Mesothelial cell of epicardium (in vitro differentiated cells): ENCODE measurements around the gene CCDC149. TPM values are rescaled to one million over a fixed set of nuclear protein-coding genes. Genes with fewer than 3 reads are reported as not detected.

ENCODE experiments used
- DNase-seq, 2 experiments: peaks; one replicate each; pipeline ENCODE4 v3.0.0; 2021; ENCODE audit warnings: low spot score in 2 of 2; ENCODE audit not compliant: unreplicated experiment in 2 of 2
- H3K27ac Mint-ChIP-seq: 2 replicates; pipeline ENCODE4 v1.8.0; 2021; ENCODE audit warnings: mixed read lengths
- H3K27me3 Mint-ChIP-seq: 2 replicates; pipeline ENCODE4 v1.8.0; 2021; ENCODE audit warnings: low read depth, mixed read lengths
- H3K36me3 Mint-ChIP-seq: 2 replicates; pipeline ENCODE4 v1.8.0; 2021; ENCODE audit warnings: mixed read lengths
- H3K4me1 Mint-ChIP-seq: 2 replicates; pipeline ENCODE4 v1.8.0; 2021; ENCODE audit warnings: mixed read lengths
- H3K4me3 Mint-ChIP-seq: 2 replicates; pipeline ENCODE4 v1.8.0; 2021; ENCODE audit warnings: mild to moderate bottlenecking, moderate library complexity, mixed read lengths
- H3K9me3 Mint-ChIP-seq: 2 replicates; pipeline ENCODE4 v1.8.0; 2021; ENCODE audit warnings: mixed read lengths
- total RNA-seq: library from RNA; stranded (reverse); gene quantifications from 3 replicates; pipeline ENCODE4 v1.2.1, GENCODE V29; 2021
- TF ChIP-seq, protein P1 (sequence below): fragments of 200-600 bp; sonication (generic); IDR thresholded peaks from one replicate; pipeline ENCODE4 v1.5.0; 2021; ENCODE audit warnings: antibody characterized with exemption; ENCODE audit not compliant: unreplicated experiment

Gene CCDC149
- total RNA-seq, 1 donor from 2014 or later: 16.2 TPM

GRCh38 chr4:24802648-24803047, 110.2 kb downstream of the CCDC149 start:
- TF ChIP-seq, protein P1, sequence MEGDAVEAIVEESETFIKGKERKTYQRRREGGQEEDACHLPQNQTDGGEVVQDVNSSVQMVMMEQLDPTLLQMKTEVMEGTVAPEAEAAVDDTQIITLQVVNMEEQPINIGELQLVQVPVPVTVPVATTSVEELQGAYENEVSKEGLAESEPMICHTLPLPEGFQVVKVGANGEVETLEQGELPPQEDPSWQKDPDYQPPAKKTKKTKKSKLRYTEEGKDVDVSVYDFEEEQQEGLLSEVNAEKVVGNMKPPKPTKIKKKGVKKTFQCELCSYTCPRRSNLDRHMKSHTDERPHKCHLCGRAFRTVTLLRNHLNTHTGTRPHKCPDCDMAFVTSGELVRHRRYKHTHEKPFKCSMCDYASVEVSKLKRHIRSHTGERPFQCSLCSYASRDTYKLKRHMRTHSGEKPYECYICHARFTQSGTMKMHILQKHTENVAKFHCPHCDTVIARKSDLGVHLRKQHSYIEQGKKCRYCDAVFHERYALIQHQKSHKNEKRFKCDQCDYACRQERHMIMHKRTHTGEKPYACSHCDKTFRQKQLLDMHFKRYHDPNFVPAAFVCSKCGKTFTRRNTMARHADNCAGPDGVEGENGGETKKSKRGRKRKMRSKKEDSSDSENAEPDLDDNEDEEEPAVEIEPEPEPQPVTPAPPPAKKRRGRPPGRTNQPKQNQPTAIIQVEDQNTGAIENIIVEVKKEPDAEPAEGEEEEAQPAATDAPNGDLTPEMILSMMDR: no peak
- Mint-ChIP-seq H3K4me1 (peaks cover 12% of the 10 kb centered on the region), H3K9me3 (no peaks in the 10 kb centered on the region), H3K27me3 (peaks cover 49% of the 10 kb centered on the region), H3K36me3 (peaks cover under 1% of the 10 kb centered on the region), H3K4me3 (no peak overlapping the region), H3K27ac (no peak overlapping the region)
- no peak for DNase-seq

DNA sequence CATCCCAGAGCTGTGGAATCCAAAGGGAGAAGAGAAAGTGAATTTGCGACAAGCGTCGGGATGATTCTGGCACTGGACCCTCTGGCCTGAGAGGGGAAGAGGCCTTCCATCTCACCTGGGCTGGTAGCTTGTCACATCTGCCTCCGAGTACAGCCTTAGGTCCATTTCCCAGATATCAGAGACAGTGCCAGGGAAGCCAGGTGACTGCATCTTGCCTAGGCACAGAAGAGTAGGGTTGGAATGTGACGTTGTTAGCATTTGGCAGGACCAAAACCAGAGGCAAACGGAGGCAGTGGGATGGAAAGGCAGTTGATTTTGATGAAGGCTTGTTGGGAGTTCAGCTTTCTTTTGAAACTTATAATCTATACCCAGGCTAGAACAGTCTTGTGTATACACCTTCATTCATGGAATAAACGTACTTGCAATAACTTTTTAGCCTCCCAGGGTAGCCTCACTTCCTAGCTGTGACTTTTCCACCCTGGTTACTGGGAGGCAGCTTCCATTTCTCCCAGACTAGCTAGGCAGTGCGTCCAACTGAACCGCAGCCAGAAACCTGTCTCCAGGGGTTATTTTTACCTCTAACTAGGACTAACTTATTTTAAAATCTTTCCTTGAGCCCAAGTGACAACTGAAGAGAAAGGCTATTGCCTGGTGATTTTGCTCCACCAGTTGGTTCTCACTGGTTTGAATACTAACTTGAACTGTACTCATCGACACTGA, 111.5 kb downstream of the CCDC149 start:
- Mint-ChIP-seq H3K27ac (no peak overlapping the region), H3K9me3 (no peaks in the 10 kb centered on the region), H3K4me1 (peaks cover 12% of the 10 kb centered on the region), H3K27me3 (peaks cover 58% of the 10 kb centered on the region), H3K4me3 (peak overlapping the region; percentile 52), H3K36me3 (no peaks in the 10 kb centered on the region)
- TF ChIP-seq, protein P1: no peak
- no peak for DNase-seq

DNA sequence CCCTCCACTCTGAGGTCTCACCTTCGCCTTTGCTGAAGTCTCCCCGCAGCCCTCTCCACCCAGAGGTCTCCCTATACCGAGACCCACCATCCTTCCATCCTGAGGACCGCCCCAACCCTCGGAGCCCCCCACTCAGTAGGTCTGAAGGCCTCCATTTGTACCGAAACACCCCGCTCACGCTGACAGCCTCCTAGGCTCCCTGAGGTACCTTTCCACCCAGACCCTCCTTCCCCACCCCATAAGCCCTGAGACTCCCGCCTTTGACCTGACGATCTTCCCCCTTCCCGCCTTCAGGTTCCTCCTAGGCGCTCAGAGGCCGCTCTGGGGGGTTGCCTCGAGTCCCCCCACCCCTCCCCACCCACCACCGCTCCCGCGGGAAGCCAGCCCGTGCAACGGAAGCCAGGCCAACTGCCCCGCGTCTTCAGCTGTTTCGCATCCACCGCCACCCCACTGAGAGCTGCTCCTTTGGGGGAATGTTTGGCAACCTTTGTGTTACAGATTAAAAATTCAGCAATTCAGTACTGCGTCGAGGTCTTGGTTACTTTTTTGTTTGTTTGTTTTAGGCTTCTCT, 112.4 kb downstream of the CCDC149 start:
- Mint-ChIP-seq H3K36me3 (no peaks in the 10 kb centered on the region), H3K27ac (no peak overlapping the region), H3K9me3 (no peaks in the 10 kb centered on the region), H3K4me3 (peak overlapping the region; percentile 60), H3K4me1 (peaks cover 16% of the 10 kb centered on the region), H3K27me3 (peaks cover 62% of the 10 kb centered on the region)
- TF ChIP-seq, protein P1: no peak
- no peak for DNase-seq

DNA sequence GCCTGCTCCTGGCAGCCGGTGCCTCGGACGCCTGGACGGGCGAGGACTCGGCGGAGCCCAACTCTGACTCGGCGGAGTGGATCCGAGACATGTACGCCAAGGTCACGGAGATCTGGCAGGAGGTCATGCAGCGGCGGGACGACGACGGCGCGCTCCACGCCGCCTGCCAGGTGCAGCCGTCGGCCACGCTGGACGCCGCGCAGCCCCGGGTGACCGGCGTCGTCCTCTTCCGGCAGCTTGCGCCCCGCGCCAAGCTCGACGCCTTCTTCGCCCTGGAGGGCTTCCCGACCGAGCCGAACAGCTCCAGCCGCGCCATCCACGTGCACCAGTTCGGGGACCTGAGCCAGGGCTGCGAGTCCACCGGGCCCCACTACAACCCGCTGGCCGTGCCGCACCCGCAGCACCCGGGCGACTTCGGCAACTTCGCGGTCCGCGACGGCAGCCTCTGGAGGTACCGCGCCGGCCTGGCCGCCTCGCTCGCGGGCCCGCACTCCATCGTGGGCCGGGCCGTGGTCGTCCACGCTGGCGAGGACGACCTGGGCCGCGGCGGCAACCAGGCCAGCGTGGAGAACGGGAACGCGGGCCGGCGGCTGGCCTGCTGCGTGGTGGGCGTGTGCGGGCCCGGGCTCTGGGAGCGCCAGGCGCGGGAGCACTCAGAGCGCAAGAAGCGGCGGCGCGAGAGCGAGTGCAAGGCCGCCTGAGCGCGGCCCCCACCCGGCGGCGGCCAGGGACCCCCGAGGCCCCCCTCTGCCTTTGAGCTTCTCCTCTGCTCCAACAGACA, 113.1 kb downstream of the CCDC149 start:
- peaks cover 19% of the 10 kb centered on the region for H3K4me1 Mint-ChIP-seq
- no peaks in the 10 kb centered on the region for H3K36me3 Mint-ChIP-seq
- TF ChIP-seq, protein P1: no peak
- peaks cover 67% of the 10 kb centered on the region for H3K27me3 Mint-ChIP-seq
- no peak for DNase-seq
- no peaks in the 10 kb centered on the region for H3K9me3 Mint-ChIP-seq
- no peak overlapping the region for H3K27ac Mint-ChIP-seq
- peak overlapping the region; percentile 60 for H3K4me3 Mint-ChIP-seq

DNA sequence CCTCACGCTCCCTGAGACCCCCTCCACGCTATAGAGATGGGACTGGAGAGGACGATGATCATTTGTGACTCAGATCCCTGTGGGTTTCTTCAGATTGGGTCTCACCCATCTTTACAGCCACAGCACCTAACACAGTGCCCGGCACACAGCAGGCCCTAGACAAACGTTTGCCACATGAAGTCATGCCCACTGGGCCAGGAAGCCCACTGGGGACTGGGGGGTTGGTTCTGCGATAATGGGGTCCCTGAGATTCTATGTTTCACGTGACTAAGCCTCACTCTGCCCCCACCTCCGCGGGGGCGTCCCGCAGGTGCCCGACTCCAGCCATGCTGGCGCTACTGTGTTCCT, 113.7 kb downstream of the CCDC149 start:
- Mint-ChIP-seq H3K27ac (no peak overlapping the region), H3K27me3 (peaks cover 67% of the 10 kb centered on the region), H3K9me3 (no peaks in the 10 kb centered on the region), H3K4me3 (peak overlapping the region; percentile 40), H3K4me1 (peaks cover 20% of the 10 kb centered on the region), H3K36me3 (no peaks in the 10 kb centered on the region)
- TF ChIP-seq, protein P1: no peak
- DNase-seq: no peak
